Common myeloid progenitor, CD34-positive (primary cell): ENCODE data around the gene LGR6.

Experiments used
- CTCF ChIA-PET: fragments of 350-600 bp; sonication (Branson Sonifier 250); formaldehyde crosslinking; loops from one replicate; lab custom pipeline; 2021; ENCODE audit warnings: antibody characterized with exemption; lab: Charles Lee
- POLR2A ChIA-PET: fragments of 350-600 bp; sonication (Branson Sonifier 250); formaldehyde crosslinking; loops from one replicate; lab custom pipeline; 2021; ENCODE audit warnings: antibody characterized with exemption; lab: Charles Lee
- DNase-seq, 3 donors: peaks; one replicate each; pipeline versions ENCODE4 v3.0.0 to v3.0.0-alpha.2; 2013
- H3K27ac ChIP-seq, 2 experiments: 1 replicate in 1 of 2; 2 replicates in 1 of 2; pipeline ENCODE4 v1.7.0; 2013; ENCODE audit warnings: inconsistent platforms in 2 of 2, low read length in 2 of 2, mild to moderate bottlenecking in 2 of 2, low read depth in 1 of 2, moderate library complexity in 1 of 2; ENCODE audit not compliant: severe bottlenecking in 2 of 2, insufficient read depth in 1 of 2, poor library complexity in 1 of 2
- H3K27me3 ChIP-seq, 5 experiments: replicated peaks in 2 of 5; 1 replicate in 3 of 5; 2 replicates in 2 of 5; pipeline versions ENCODE4 v1.6.1 to v1.7.0; 2013; ENCODE audit warnings: low read length in 4 of 5, mild to moderate bottlenecking in 2 of 5, moderate library complexity in 2 of 5, inconsistent platforms in 1 of 5; ENCODE audit not compliant: insufficient read depth in 5 of 5, control insufficient read depth in 4 of 5
- H3K36me3 ChIP-seq, 4 experiments: 1 replicate in 2 of 4; 2 replicates in 2 of 4; pipeline versions ENCODE4 v1.6.1 to v1.7.0; 2013; ENCODE audit warnings: low read length in 3 of 4, control low read depth in 1 of 4, mild to moderate bottlenecking in 1 of 4; ENCODE audit not compliant: control insufficient read depth in 4 of 4, insufficient read depth in 4 of 4
- H3K4me1 ChIP-seq, 4 experiments: 1 replicate in 3 of 4; 2 replicates in 1 of 4; pipeline versions ENCODE4 v1.6.1 to v1.7.1; 2013; ENCODE audit warnings: low read length in 3 of 4, mild to moderate bottlenecking in 3 of 4, control low read depth in 1 of 4, inconsistent platforms in 1 of 4, moderate library complexity in 1 of 4; ENCODE audit not compliant: control insufficient read depth in 4 of 4, insufficient read depth in 4 of 4; ENCODE audit errors: control extremely low read depth in 1 of 4
- H3K4me3 ChIP-seq, 7 experiments: 1 replicate in 4 of 7; 2 replicates in 3 of 7; pipeline versions ENCODE4 v1.5.1 to v1.7.0; 2013; ENCODE audit warnings: mild to moderate bottlenecking in 7 of 7, low read length in 6 of 7, moderate library complexity in 6 of 7, inconsistent platforms in 2 of 7, low read depth in 2 of 7, control low read depth in 1 of 7; ENCODE audit not compliant: insufficient read depth in 4 of 7, control insufficient read depth in 1 of 7; ENCODE audit errors: extremely low read depth in 1 of 7
- H3K9me3 ChIP-seq, 5 experiments: 1 replicate in 4 of 5; 2 replicates in 1 of 5; pipeline versions ENCODE4 v1.6.1 to v1.7.1; 2013; ENCODE audit warnings: low read length in 4 of 5, mild to moderate bottlenecking in 2 of 5, inconsistent platforms in 1 of 5, low read depth in 1 of 5, moderate library complexity in 1 of 5; ENCODE audit not compliant: control insufficient read depth in 4 of 5, insufficient read depth in 2 of 5; ENCODE audit errors: control extremely low read depth in 1 of 5
- WGBS: methylation state at CpG from one replicate; pipeline ENCODE4 v1.1.5; 2013; ENCODE audit not compliant: insufficient coverage; 5-methylcytosine and 5-hydroxymethylcytosine counted together

LGR6 gene

GRCh38 chr1:202210969-202211368 is 17.4 kb downstream of the LGR6 start:
- POLR2A ChIA-PET, result no interaction called here
- H3K27ac ChIP-seq, result no peak overlapping the region
- H3K36me3 ChIP-seq, result no peaks in the 10 kb centered on the region
- H3K4me1 ChIP-seq, result peaks cover 3 to 12% (median 6%) of the 10 kb centered on the region in 4 experiments
- H3K27me3 ChIP-seq, result peaks cover 4 to 33% (median 24%) of the 10 kb centered on the region in 5 experiments
- CTCF ChIA-PET, result interaction anchor here (0.7 to 3.4 kb wide), 4 partner anchors 10 to 57 kb away, joined by 3 to 18 read pairs (median 3); partner anchors contain the start of gene LGR6
- 100% methylated on average over 1 of the region's 1 CpG for WGBS
- H3K4me3 ChIP-seq, result no peak overlapping the region
- DNase-seq, result no peak
- H3K9me3 ChIP-seq, result no peaks in the 10 kb centered on the region

DNA sequence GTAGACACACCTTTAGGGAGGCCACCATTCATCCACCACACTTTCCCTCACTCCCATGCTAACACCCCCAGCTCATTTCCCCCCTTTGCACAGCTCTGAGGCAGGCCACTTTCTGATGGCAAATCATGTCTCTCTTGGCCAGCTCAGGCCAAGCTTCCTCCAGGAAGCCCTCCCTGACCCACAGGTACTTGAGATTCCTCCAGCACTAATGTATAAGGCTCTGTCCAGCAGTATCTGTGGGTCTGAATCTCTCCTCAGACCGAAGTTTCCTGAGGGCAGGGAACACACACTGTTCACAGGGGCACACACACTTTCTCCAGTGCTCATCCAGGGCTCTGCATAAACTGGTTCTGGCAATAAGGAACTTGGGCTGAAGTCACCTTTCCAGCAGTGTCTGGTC is 19.2 kb downstream of the LGR6 start:
- ChIA-PET CTCF (interaction anchor here (1.0 to 3.4 kb wide), 11 partner anchors 11 to 123 kb away, joined by 3 to 18 read pairs (median 3); partner anchors contain the start of gene LGR6), POLR2A (no interaction called here)
- Histone ChIP-seq H3K27ac (no peak overlapping the region), H3K4me3 (no peak overlapping the region), H3K27me3 (peaks cover 9 to 38% (median 27%) of the 10 kb centered on the region in 5 experiments), H3K36me3 (no peaks in the 10 kb centered on the region), H3K9me3 (no peaks in the 10 kb centered on the region), H3K4me1 (peaks cover 3 to 9% (median 6%) of the 10 kb centered on the region in 4 experiments)
- DNase-seq, result no peak
- WGBS, result 100% methylated on average over 1 of the region's 1 CpG

- no peak overlapping the region for H3K27ac ChIP-seq
- WGBS, result 35% methylated on average over 5 of the region's 8 CpGs
- no peaks in the 10 kb centered on the region for H3K9me3 ChIP-seq
- H3K4me3 ChIP-seq, result peak overlapping the region in 3 of 7 experiments; percentile 42 to 65 (median 48)
- CTCF ChIA-PET, result interaction anchor here (1.3 to 3.4 kb wide), 9 partner anchors 13 to 122 kb away, joined by 3 to 18 read pairs (median 5); partner anchors contain the start of gene LGR6
- DNase-seq, result peak in 2 of 3 donors; percentile 36 to 49
- no peaks in the 10 kb centered on the region for H3K36me3 ChIP-seq
- peaks cover 3 to 9% (median 6%) of the 10 kb centered on the region in 4 experiments for H3K4me1 ChIP-seq
- peaks cover 9 to 38% (median 27%) of the 10 kb centered on the region in 5 experiments for H3K27me3 ChIP-seq
- POLR2A ChIA-PET, result no interaction called here
Observed at GRCh38 chr1:202213361-202214088, 19.9 kb downstream of the LGR6 start.

DNA sequence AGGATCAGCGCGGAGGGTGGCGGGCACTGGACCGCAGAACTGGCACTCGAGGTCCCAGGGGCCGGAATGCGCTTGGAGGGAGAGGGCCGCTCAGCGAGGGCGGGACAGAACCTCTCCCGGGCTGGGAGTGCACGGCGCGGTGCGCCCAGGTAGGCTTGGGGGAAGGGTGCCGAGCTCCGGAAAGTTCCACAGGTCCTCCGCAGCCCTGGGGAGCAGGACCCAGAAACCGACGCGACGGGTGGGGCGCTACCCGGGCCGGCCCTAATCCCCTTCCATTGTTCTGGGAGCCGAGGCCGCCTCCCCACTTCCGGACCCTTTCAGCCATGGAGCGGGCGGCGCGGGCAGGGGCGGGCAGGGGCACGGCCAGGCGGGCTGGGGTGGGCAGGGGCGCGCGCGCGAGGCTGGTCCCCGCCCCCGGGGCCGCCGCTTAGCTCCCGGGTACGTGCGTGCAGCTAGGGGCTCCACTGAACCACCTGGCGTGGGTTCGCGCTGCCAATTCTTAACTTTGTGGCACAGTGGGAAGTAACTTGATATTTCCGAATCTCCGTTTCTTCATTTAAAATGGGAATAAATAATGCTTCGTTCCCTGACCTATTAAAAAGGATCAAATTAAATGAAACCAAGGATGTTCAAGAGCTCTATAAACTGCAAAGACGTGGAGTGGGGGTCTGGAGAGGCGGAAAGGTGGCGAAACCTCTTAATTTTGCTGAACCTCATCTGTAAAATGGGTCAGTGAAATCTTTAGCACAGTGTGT is 20.7 kb downstream of the LGR6 start:
- Histone ChIP-seq H3K4me3 (peak overlapping the region in 3 of 7 experiments; percentile 42 to 65 (median 48)), H3K9me3 (no peaks in the 10 kb centered on the region), H3K4me1 (peaks cover 3 to 9% (median 6%) of the 10 kb centered on the region in 4 experiments), H3K27me3 (peaks cover 9 to 40% (median 31%) of the 10 kb centered on the region in 5 experiments), H3K36me3 (no peaks in the 10 kb centered on the region), H3K27ac (no peak overlapping the region)
- WGBS, result 7% methylated on average over 53 of the region's 56 CpGs
- ChIA-PET POLR2A (no interaction called here), CTCF (interaction anchor here (0.8 to 3.2 kb wide), 9 partner anchors 14 to 121 kb away, joined by 3 to 11 read pairs (median 5); partner anchors contain the start of gene LGR6)
- peak in 2 of 3 donors; percentile 44 to 52 for DNase-seq

- Histone ChIP-seq H3K4me3 (no peak overlapping the region), H3K4me1 (peaks cover 3 to 9% (median 6%) of the 10 kb centered on the region in 4 experiments), H3K27ac (no peak overlapping the region), H3K27me3 (peaks cover 9 to 40% (median 31%) of the 10 kb centered on the region in 5 experiments), H3K36me3 (no peaks in the 10 kb centered on the region), H3K9me3 (no peaks in the 10 kb centered on the region)
- POLR2A ChIA-PET, result no interaction called here
- WGBS, result 93% methylated on average over 9 of the region's 10 CpGs
- CTCF ChIA-PET, result interaction anchor here (0.8 to 3.2 kb wide), 8 partner anchors 16 to 119 kb away, joined by 3 to 11 read pairs (median 6); partner anchors contain the start of genes LGR6 and PTPN7
- no peak for DNase-seq
Observed at GRCh38 chr1:202215472-202216130, 22.0 kb downstream of the LGR6 start.

GRCh38 chr1:202216691-202217090 is 23.1 kb downstream of the LGR6 start:
- H3K27me3 ChIP-seq, result peaks cover 9 to 37% (median 31%) of the 10 kb centered on the region in 5 experiments
- H3K27ac ChIP-seq, result no peak overlapping the region
- H3K9me3 ChIP-seq, result no peaks in the 10 kb centered on the region
- CTCF ChIA-PET, result interaction anchor here (1.0 to 2.0 kb wide), 2 partner anchors 10 to 28 kb away, joined by 3 to 6 read pairs; no protein-coding TSS in a partner anchor
- no peak for DNase-seq
- 85% methylated on average over 3 of the region's 4 CpGs for WGBS
- no peak overlapping the region for H3K4me3 ChIP-seq
- H3K4me1 ChIP-seq, result peaks cover 3 to 15% (median 8%) of the 10 kb centered on the region in 4 experiments
- H3K36me3 ChIP-seq, result no peaks in the 10 kb centered on the region
- POLR2A ChIA-PET, result no interaction called here
